Measurements from ENCODE around the gene SLC16A3.
"Not testable (repeated sequence)": the region's sequence is repeated elsewhere in the genome, so short reads cannot be mapped to it uniquely, and the experiment has no call there.

The SLC16A3 gene

DNA sequence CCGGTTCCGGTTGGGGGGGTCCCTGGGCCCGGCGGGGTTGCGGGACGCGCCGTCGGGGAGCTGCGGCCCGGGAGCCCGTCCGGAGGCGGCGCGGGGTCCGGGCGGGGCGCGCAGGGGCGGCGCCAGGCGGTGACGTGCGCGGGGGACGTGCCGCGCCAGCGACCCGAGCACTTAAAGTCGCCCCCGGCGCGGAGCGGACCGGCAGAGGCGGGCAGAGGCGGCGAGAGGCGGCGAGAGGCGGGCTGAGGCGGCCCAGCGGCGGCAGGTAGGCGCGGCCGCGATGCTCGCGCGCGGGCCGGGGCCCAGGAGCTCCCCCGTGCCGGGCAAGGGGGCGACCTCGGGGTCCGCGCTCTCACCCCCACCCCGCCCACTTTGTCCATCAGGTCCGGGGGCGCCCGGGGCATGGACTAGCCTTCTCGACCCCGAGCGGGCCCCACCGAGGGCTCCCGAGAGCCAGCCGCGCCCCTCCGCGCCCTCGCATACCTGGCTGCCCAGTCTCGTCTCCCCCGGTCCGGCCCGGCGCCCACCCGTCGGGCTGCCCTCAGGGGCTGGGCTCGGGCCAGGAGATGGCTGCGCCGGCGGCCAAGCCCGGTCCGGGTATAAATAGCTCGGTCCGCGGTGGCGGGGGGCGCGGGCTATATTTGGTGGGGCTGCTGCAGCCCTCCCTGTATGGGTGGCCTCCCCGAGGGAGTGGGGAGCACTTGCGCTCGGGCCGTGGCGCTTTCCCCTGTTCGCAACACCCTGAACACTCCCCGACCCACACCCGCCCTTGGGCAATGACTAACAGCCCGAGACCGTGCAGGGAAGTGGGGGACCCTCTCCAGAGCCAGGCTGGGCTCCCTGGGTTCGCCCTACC, at the start of gene SLC16A3:
Gene SLC16A3 (plus strand): TSS at position 201 of the 856 bp plus-strand sequence. CDS start 6,967 bp downstream, outside the sequence.
- no peak for DNase-seq

DNA sequence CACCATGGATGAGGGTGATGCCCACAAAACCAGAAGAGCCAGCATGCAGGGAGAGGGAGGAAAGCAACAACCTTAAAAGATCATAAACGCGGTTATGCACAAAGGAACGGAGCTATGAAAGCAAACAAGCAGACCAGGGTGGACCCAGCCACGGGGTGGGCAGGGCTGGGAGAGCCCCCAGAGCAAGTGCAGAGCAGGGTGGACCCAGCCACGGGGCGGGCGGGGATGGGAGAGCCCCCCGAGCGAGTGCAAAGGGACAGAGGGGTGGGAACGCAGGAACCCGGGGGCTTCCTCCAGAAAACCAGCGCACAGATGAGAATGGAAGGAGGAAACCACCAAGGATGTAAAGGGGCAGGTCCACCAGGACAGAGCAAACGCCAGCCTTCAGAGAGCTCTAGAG, 49.4 kb upstream of the SLC16A3 start:
- no peak for DNase-seq

DNA sequence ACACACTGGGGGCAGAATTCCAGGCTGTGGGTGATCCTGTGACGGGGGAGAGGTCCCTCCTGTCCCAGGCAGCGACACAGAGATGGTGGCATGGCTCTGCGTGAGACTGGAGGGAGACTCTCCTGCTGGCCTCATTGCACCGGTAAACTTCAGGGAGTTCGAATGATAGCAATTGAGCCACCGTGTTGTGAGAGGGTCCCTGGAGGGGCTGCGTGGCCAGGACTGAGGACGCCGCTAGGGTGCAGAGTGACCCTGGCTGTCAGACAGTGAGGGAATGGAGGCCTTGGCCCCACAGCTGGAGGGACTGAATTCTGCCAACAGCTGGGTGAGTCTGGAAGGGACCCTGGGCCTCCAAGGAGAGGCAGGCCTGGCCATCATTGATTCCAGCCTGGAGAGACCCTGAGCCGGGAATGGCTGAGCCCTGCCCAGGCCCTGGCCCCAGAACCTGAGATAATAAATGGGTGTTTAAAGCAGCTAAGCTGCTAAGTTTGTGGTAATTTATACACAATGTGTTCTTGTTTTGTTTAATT, 48.8 kb upstream of the SLC16A3 start:
- no peak for DNase-seq

DNA sequence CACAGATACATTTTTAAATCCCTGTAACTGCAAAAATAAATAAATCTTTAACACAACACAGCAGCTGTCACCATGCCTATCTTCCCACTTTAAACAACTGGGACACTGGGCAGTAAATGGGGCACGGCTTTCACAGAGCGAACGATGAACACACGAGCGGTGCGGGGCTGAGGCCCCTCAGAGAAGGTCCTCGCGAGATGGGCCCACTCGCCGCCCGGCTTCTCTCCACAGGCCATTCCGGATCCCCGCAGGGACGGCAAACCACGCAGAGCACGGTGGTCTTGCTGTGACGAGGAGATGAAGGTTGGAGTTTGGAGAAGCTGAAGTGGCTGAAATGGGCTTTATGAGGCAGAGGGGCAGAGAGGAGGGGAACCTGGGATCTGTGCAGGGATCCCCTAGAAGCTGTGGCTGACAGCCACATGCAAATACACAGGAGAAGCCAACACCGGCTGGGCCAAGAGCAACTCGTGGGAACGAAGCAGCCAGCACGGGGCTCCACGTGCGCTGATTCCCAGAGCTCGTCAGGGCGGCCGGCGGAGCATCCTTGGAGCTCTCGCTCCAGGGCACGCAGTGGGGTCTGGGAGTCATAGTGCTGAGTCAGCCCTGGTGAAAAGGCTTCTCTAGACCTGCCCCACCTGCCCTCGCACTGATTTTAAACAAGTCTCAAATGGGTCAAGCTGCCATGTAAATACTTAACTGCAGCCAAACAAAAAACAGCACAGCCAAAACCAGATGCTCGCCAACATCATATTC, 47.9 kb upstream of the SLC16A3 start:
- DNase-seq = no peak

DNA sequence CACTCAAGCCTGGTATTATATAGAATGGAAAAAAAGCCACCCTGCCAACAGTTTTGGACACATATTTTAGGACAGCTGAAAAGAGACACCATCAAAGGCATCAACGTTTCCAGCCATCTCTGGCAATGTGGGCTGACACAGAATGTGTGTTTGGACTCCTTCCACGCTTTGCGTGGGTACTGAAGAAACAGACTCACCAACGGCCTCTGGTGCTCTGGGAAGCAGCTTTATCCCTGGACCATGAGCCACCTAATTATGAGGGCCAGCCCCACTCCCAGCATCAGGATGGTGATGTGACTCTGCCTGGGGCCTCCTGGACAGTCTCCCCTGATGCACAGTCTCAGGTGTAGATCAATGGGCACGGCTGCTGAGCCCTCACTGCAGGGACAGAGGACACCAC, 44.1 kb upstream of the SLC16A3 start:
- no peak for DNase-seq

DNA sequence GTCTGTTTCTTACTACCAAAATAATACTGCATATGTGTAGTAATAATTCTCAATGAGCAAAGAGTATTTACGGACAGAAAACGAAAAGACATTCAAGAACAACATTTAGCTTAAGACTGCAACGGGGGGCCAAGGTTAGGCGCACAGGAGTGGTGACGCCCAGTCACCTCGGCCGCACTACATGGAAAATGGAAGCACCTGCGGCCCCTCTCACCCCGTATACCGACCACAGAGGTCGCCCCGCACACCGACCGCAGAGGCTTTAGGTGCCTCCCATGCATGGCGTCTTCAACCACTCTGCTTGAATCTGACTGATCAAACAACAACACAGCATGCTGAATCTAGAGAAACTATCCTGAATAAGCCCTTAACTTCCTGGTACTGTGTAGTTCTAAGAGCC, 42.6 kb upstream of the SLC16A3 start:
- no peak for DNase-seq

DNA sequence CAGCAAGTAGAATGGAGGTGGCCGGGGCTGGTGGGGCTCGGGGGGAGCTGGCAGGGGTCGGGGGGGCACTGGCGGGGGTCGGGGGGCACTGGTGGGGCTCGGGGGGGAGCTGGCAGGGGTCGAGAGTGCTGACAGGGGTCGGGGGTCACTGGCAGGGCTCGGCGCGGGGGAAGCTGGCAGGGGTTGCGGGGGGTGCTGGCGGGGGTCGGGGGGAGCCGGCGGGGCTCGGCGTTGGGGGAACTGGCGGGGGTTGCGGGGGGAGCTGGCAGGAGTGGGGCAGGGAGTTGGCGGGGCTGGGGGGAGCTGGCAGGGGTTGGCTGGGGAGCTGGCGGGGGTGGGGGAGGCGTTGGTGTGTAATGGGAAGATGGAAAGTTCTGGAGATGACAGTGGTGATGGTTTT, 41.3 kb upstream of the SLC16A3 start:
- no peak for DNase-seq

DNA sequence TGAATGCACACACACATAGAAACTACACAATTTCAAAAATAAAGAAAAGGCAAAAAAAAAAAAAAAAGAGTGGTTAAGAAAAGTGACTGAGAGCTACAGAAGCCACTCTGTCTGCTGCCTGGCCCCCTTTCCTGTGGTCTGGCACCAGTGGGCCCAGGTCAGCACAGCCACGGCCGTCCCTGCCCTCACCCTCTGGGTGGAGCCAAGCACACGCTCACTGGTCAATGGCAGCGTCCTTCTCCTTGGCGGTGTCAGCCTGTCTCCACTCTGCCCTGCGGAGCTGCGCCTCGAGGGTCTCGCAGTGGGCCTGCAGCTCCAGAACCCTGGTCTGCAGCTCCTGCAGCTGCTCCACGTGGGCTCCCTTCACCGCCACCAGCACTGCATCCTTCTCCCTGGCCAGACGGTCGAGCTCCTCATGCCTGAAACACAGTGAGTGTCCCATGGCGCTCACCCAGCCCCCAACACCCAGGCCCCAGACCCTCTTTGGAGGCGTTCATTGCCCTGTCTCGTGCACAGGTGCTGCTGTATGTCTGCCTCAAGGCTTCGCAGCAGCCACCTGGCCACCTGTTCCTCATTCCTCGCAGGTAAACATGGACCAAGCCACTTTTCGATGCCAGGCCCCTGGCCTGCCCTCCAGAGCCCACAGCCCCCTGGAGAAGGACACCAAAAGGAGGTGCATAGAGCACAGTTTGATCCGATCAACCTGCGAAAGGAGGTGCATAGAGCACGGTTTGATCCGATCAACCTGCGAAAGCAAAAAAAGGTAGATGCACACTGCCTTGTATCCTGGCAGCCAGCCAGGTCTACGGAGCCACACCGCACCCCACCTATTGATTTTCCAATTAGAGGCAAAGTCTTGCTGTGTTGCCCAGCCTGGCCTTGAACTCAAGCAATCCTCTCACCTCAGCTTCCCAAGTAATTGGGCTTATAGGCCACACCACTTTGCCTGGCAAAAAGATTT, 40.6 kb upstream of the SLC16A3 start:
- no peak for DNase-seq

DNA sequence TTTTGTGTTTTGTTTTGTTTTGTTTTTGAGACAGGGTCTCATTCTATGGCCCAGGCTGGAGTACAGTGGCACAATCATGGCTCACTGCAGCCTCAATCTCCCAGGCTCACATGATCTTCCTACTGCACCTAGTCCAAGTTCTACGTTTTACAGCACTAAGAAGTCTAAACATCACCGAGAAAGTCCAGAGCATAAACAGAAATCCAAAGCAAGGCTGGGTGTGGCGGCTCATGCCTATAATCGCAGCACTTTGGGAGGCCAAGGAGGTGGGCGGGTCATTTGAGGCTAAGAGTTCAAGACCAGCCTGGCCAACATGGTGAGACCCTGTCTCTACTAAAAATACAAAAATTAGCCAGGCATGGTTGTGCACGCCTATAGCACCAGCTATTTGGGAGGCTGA, 35.8 kb upstream of the SLC16A3 start:
- not testable (repeated sequence) for DNase-seq

DNA sequence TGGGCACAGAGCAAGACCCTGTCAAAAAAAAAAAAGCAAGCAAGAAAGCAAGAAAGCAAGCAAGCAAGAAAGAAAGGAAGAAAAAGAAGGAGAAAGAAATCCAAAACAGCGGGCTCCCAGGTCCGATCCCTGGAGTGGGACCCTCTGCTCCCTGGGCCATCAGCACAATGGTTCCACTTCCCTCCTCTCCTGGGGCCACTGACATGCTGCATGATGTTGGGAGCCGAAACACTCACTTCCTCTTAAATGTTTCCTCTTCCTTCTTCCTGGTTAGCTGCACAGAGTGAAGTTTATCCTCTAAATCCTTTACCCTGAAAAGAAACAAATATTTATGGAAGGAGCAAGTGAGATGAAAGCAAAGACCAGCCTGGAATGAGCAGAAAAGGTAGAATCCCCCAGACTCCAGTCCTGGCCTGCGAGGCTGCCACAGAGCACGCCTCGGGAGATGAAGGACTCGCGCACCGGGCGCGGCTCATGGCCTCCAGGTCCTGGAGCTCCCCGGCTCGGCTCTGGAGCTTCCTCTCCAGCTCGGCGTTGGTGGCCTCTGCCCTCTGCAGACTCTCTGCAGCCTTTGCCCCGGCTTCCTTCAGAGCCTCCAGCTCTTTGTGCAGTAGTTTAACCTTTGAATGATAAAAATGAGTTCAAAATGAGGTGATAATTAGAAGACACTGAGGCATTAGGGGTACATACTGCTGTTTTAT, 35.2 kb upstream of the SLC16A3 start:
- no peak for DNase-seq

DNA sequence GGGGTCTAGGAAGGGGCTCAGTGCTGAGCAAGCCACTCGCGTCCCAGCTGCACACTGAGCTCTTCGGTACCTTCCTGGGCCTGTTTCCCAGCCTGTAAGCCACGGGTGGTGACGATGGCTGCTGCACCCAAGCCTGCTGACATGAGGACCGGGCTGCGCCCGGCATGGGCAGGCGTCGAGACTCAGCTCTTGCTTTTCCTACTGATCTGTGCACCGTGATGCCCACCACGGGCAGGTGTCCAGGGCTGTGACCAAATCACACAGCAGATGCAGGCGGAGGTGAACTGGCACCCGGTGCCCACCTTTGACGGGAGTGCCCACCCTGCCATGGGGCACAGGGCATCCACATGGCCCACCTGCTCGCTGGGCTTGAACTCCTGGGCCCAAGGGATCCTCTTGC, 34.1 kb upstream of the SLC16A3 start:
- no peak for DNase-seq

DNA sequence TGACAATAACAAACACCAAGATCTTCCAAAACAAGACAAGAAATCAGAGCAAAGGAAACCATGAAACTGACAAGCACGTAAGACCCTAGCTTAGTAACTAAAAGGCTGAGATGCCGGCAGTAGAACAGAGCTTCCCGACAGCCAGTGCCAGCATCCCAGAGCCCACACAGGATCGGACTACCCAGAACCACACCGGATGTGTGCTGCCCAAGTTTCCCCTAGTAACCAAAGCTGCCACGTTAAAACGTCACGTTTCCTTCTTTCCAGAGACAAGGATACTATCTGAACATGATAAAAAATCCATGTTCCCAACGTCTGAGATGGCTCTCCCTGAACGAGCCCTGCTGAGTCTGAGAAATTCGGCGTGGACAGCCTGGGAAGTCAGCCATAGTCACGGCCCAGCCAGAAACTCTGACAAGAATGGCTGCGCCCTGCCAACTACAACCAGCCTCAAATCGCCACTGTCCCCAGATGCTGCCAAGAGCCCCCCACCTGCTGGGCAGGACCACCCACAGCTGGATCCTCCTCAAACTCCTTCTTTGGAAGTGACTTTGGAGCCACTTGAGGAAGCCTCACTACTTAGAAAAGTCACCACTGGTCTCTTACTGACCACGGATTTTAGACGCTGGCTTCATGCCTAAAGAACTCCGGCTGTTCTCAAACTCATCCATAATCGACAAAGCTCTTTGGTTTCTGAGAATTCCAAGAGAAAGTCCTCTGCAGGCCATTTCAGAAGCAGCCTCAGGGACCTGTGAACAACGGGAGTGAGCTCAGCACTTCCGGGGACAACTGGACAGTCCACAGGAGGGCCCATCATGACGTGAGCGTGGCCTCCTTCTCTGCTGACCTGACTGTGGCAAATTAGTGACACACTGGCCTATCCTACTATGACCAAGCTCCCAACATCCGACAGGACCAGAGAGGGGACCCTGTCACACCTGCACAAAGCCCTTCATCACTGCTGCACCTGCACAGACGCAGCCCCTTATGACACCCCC, 32.9 kb upstream of the SLC16A3 start:
- no peak for DNase-seq

DNA sequence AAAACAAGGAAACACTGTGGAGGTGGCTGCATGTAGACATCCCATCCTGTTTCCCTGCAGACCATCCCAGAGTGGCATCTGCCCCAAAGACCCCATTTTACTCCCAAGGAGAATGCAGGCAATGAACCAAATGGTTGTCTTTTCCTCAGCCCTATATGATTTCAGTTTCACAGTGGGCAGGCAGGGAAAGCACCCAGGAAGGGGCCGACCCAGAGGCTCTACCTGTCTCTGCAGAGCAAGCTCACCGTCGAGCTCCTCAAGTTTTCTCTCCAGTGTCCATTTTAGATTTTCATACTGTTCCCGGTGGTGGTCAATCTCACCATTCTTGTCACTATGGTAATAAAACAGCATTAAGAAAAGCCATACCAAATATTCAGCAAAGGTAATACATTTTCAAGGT, 30.8 kb upstream of the SLC16A3 start:
- no peak for DNase-seq

DNA sequence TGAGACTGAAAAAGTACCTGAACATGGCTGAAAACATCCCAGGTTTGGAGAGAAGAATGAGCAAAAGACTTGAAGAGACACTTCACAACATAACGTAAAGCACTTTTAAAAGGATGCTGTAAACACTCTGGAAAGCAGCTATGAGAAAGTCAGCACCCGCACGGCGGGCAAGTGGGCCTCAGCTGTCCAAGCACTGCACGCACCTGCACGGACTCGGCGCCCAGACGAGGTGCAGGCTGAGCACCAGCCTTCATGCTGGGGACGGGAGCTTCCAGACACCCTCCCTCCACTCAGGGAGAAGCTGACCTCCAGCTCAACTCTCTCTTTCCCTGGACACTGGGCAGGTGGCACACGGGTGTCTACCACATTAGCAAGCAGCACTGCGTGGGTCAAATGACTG, 29.3 kb upstream of the SLC16A3 start:
- DNase-seq = no peak

DNA sequence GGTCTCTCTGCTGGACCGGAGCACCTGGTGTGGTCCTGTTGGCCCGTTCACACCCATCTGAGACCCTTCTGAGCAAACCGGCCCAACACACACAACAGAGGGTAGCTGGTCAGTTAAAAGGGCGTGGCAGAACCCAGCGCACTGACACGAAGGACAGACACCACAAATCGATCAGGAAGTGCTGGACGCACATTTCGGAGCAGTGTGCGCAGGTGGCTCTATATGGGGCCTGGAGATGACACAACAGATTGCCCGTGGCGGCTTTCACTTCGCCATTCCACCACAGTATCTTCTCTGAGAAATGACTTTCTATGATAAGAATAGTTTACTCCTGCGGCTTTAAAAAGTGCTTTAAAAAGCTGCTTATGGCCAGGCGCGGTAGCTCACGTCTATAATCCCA, 28.7 kb upstream of the SLC16A3 start:
- no peak for DNase-seq

DNA sequence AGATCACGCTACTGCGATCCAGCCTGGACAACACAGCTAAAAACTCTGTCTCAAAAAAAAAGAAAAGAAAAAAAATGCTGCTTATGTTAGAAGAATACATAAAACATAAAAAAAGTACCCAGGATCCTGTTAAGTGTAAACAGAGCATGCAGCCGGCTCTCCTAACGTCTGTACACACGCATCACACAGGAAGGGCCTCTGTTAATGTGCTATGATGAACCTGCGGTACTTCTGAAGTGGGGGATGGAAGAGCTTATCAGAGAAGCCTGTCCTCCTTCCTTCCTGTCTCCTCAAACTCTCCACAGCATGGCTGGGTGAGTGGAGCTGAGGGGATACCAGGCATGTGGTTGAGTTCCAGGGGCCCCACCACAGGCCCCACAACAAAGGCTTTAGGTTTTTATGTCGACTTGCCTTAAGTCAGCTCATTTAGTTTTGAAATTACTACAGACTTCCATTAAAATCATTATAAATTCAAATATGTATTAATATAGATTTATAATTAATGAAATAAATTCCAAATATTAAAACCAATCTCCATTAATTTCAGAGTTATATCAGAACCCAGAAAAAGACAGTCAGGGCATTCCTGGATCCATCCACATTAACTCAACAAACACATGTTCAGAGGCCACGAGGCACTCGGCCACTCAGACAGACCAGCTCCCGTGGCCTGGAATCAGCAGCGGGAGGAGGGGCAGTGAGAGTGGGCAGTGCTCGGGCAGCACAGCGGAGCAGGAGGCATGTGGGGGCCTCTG, 27.9 kb upstream of the SLC16A3 start:
- DNase-seq = no peak

DNA sequence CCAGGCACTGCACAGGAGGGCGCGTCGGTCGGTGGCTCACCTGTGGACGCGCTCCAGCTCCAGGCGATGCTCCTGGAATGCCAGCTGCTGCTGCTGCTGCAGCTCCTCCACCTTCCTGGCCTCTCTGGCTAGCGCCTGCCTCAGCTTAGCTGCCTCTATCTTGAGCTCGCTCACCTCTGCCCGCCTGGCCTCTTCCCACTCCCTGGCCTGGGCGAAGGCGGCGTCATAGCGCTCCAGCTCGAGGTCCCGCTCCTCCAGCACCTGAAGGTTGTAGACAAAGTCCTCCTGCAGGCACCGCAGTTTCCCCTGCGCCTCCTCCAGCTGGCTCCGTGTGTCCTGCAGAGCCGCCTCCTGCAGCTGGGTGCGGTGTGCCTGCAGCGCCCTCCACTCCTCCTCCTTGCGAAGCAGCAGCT, 27.3 kb upstream of the SLC16A3 start:
- no peak for DNase-seq

DNA sequence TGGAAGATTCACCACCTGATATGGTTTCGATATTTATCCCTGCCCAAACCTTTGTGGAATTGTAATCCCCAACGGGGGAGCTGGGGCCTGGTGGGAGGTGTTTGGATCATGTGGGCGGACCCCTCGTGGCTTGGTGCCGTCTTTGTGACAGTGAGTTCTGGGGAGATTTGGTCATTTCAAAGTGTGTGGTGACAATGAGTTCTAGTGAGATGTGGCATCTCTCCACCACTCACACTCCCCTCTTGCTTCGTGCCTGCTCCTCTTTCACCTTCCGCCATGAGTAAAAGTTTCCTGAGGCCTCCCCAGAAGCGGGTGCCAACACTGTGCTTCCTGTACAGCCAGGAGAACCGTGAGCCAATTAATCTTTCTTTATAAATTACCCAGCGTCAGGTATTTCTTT, 25.9 kb upstream of the SLC16A3 start:
- no peak for DNase-seq

DNA sequence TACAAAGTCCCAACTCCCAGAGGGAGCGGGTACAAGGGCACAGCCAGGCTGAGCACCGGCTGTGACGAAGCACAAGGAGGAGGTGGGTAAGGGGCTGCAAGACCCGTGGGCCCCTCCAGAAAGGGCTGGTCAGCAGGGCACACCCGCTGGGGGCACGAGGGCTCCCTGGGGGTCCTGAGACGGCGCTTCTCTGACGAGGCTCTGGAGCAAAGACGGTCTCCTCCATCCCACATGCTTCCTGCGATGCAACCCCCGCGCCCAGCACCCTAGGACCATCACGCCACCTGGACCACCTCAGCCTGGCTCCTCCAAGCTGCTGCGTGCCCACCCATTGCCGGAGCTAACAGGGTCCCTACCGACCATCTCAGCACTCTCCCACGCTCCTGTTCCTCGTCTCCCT, 24.9 kb upstream of the SLC16A3 start:
- DNase-seq = no peak

Data from NCI-H1436 treated with DMSO at 0.1 percent for 48 hours (cell line).